IMR-90 (cell line): ENCODE data around the gene UBE2L3. TPM values are rescaled to one million over a fixed set of nuclear protein-coding genes. Genes with fewer than 3 reads are reported as not detected.
"Not testable (repeated sequence)": the region's sequence is repeated elsewhere in the genome, so short reads cannot be mapped to it uniquely, and the experiment has no call there.

Source experiments
- ATAC-seq: fragments of 200-7000 bp; cut with Tn5 transposase; 2 replicates; pipeline ENCODE4 v1.9.1; 2020; ENCODE audit warnings: low read depth, mild to moderate bottlenecking, moderate library complexity
- BruUV-seq: library from RNA; stranded (reverse); fragments of 400-500 nt; replicated peaks from 2 replicates; lab custom pipeline; 2021; lab: Mats Ljungman, UMichigan
- CTCF ChIA-PET: fragments of 300-600 bp; formaldehyde crosslinking; extraction: SDS; loops from one replicate; lab custom pipeline; 2021; ENCODE audit warnings: antibody characterized with exemption; lab: Yijun Ruan, JAX
- POLR2A ChIA-PET: fragments of 300-600 bp; sonication (Branson Sonifier 250); formaldehyde crosslinking; loops from one replicate; lab custom pipeline; 2022; ENCODE audit warnings: antibody characterized with exemption; ENCODE audit not compliant: unreplicated experiment; lab: Charles Lee
- DNase-seq: peaks from one replicate; pipeline ENCODE4 v3.0.0; 2013
- H2AFZ ChIP-seq: replicated peaks from 2 replicates; pipeline ENCODE3; 2013; ENCODE audit warnings: low read length, mild to moderate bottlenecking; ENCODE audit not compliant: poor library complexity
- H2AK5ac ChIP-seq: 2 replicates; pipeline ENCODE4 v1.6.1; 2013; ENCODE audit warnings: low read depth, low read length, inconsistent platforms
- H2AK9ac ChIP-seq: replicated peaks from 2 replicates; pipeline ENCODE3; 2013; ENCODE audit warnings: mild to moderate bottlenecking, low read depth, low read length, moderate library complexity; ENCODE audit not compliant: poor library complexity
- H2BK120ac ChIP-seq: 2 replicates; pipeline ENCODE4 v1.6.1; 2013; ENCODE audit warnings: low read depth, low read length, inconsistent platforms
- H2BK15ac ChIP-seq: 3 replicates; pipeline ENCODE4 v1.6.1; 2013; ENCODE audit warnings: low read depth, low read length, inconsistent platforms
- H2BK20ac ChIP-seq: 2 replicates; pipeline ENCODE4 v1.6.1; 2013; ENCODE audit warnings: low read depth, mild to moderate bottlenecking, inconsistent platforms, low read length, moderate library complexity
- H2BK5ac ChIP-seq: 2 replicates; pipeline ENCODE4 v1.6.1; 2013; ENCODE audit warnings: mild to moderate bottlenecking, low read depth, low read length, inconsistent platforms; ENCODE audit not compliant: poor library complexity, severe bottlenecking
- H3K14ac ChIP-seq: replicated peaks from 2 replicates; pipeline ENCODE4 v1.6.1; 2013; ENCODE audit warnings: low read depth, low read length, inconsistent platforms
- H3K18ac ChIP-seq: 2 replicates; pipeline ENCODE4 v1.6.1; 2013; ENCODE audit warnings: low read depth, low read length, control low read depth
- H3K23ac ChIP-seq: 2 replicates; pipeline ENCODE4 v1.6.1; 2013; ENCODE audit warnings: low read depth, low read length, inconsistent platforms
- H3K27ac ChIP-seq: 2 replicates; pipeline ENCODE4 v1.5.1; 2013; ENCODE audit warnings: mild to moderate bottlenecking, control low read depth, low read length; ENCODE audit not compliant: insufficient read depth
- H3K27me3 ChIP-seq: 2 replicates; pipeline ENCODE4 v1.6.1; 2013; ENCODE audit warnings: low read length; ENCODE audit not compliant: control insufficient read depth, insufficient read depth
- H3K36me3 ChIP-seq: 2 replicates; pipeline ENCODE4 v1.6.1; 2013; ENCODE audit warnings: low read length, mixed read lengths; ENCODE audit not compliant: control insufficient read depth, insufficient read depth
- H3K4ac ChIP-seq: 2 replicates; pipeline ENCODE4 v1.6.1; 2013; ENCODE audit warnings: low read depth, low read length, inconsistent platforms
- H3K4me1 ChIP-seq: 2 replicates; pipeline ENCODE4 v1.6.1; 2013; ENCODE audit warnings: low read length, mixed read lengths; ENCODE audit not compliant: control insufficient read depth, insufficient read depth
- H3K4me2 ChIP-seq: 2 replicates; pipeline ENCODE4 v1.6.1; 2013; ENCODE audit warnings: low read depth, mild to moderate bottlenecking, control low read depth, low read length, moderate library complexity
- H3K4me3 ChIP-seq: 2 replicates; pipeline ENCODE4 v1.5.1; 2013; ENCODE audit warnings: low read depth, mild to moderate bottlenecking, control low read depth, low read length, moderate library complexity; ENCODE audit not compliant: insufficient read depth
- H3K56ac ChIP-seq: 2 replicates; pipeline ENCODE4 v1.6.1; 2013; ENCODE audit warnings: low read length, inconsistent platforms; ENCODE audit not compliant: insufficient read depth; ENCODE audit errors: extremely low read depth
- H3K79me1 ChIP-seq, 2 experiments: 2 replicates each; pipeline ENCODE4 v1.6.1; 2013; ENCODE audit warnings: low read length in 2 of 2, inconsistent platforms in 1 of 2, low read depth in 1 of 2
- H3K9ac ChIP-seq: 2 replicates; pipeline ENCODE4 v1.6.1; 2013; ENCODE audit warnings: low read depth, low read length, control low read depth
- H3K9me1 ChIP-seq: 2 replicates; pipeline ENCODE4 v1.6.1; 2013; ENCODE audit warnings: low read length, inconsistent platforms; ENCODE audit not compliant: insufficient read depth
- H3K9me3 ChIP-seq: 2 replicates; pipeline ENCODE4 v1.6.1; 2013; ENCODE audit warnings: low read length; ENCODE audit not compliant: control insufficient read depth, insufficient read depth
- H4K20me1 ChIP-seq: 2 replicates; pipeline ENCODE4 v1.6.1; 2013; ENCODE audit warnings: low read length, inconsistent platforms; ENCODE audit not compliant: insufficient read depth
- H4K5ac ChIP-seq: 2 replicates; pipeline ENCODE4 v1.6.1; 2013; ENCODE audit warnings: mild to moderate bottlenecking, low read depth, low read length, control low read depth
- H4K8ac ChIP-seq, 2 experiments: 2 replicates each; pipeline ENCODE4 v1.6.1; 2013; ENCODE audit warnings: low read depth in 2 of 2, low read length in 2 of 2, control low read depth in 1 of 2, inconsistent platforms in 1 of 2
- H4K91ac ChIP-seq: 2 replicates; pipeline ENCODE4 v1.6.1; 2013; ENCODE audit warnings: low read depth, low read length, inconsistent platforms; ENCODE audit not compliant: insufficient read depth
- WGBS, 2 experiments: methylation state at CpG; one replicate each; pipeline versions ENCODE4 v1.1.5 to v1.1.7; 2013; ENCODE audit warnings: missing lambda C conversion rate in 2 of 2; ENCODE audit not compliant: insufficient read length in 1 of 2; ENCODE audit errors: extremely low coverage in 2 of 2; 5-methylcytosine and 5-hydroxymethylcytosine counted together
- dilution Hi-C: fragments of 300-500 bp; cut with HindIII; formaldehyde crosslinking; loops from one replicate; pipeline ENCODE4 v1.14.3; 2018; ENCODE audit warnings: low sequenced_read_pairs; ENCODE audit not compliant: unreplicated experiment
- in situ Hi-C: fragments of 300-500 bp; cut with MboI; formaldehyde crosslinking; loops from 3 replicates; pipeline ENCODE4 v1.14.3; 2019; ENCODE audit warnings: low sequenced_read_pairs, inconsistent platforms, mixed read lengths
- intact Hi-C: fragments of 100-400 bp; cut with micrococcal nuclease; formaldehyde crosslinking; loops from 2 replicates; pipeline ENCODE4 v1.10.0; 2022
- polyA plus RNA-seq, 3 experiments: library from polyadenylated mRNA; depleted of rRNA; stranded (reverse); fragments of >200 nt; gene quantifications; 2 replicates each; pipeline ENCODE4 v1.2.3, GENCODE V29; 2012; ENCODE audit warnings: low replicate concordance in 1 of 3
- total RNA-seq: library from RNA; depleted of rRNA; stranded (reverse); fragments of >200 nt; gene quantifications from 2 replicates; pipeline ENCODE4 v1.2.3, GENCODE V29; 2012

The UBE2L3 gene
- total and polyA plus RNA-seq, 2 of the 4 experiments (the other 2 are of a cell fraction), result 29.0 to 72.9 TPM

DNA sequence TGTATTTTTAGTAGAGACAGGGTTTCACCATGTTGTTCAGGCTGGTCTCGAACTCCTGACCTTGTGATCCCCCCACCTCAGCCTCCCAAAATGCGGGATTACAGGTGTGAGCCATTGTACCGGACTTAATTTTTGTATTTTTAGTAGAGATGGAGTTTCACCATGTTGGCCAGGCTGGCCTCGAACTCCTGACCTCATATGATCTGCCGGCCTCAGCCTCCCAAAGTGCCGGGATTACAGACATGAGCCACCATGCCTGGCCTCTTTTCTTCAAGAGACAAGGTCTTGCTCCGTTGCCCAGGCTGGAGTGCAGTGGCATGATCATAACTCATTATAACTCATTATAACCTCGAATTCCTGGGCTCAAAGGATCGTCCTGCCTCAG is 13.1 kb downstream of the UBE2L3 start:
- peaks cover 21% of the 10 kb centered on the region for H3K9me1 ChIP-seq
- H4K91ac ChIP-seq, intact Hi-C loops, H2AFZ ChIP-seq, H3K14ac ChIP-seq, H3K4me2 ChIP-seq, H3K9ac ChIP-seq, BruUV-seq, H3K18ac ChIP-seq, H3K23ac ChIP-seq, H2BK15ac ChIP-seq, POLR2A ChIA-PET, H3K36me3 ChIP-seq, H3K56ac ChIP-seq, CTCF ChIA-PET, H3K4ac ChIP-seq, H3K27ac ChIP-seq, H3K27me3 ChIP-seq, H4K8ac ChIP-seq, H4K5ac ChIP-seq, H2AK9ac ChIP-seq, dilution Hi-C loops, H2BK20ac ChIP-seq, H2BK5ac ChIP-seq, in situ Hi-C loops, ATAC-seq, H3K4me3 ChIP-seq, DNase-seq, H2AK5ac ChIP-seq, H3K9me3 ChIP-seq, H2BK120ac ChIP-seq: not testable (repeated sequence)
- H4K20me1 ChIP-seq, result peaks cover 98% of the 10 kb centered on the region
- peaks cover 28% of the 10 kb centered on the region for H3K4me1 ChIP-seq
- H3K79me1 ChIP-seq, result peaks cover 0 to 46% of the 10 kb centered on the region in 2 experiments; a peak in 3 of 4 replicates
- WGBS, 2 experiments, result 100% methylated on average over 3 of the region's 9 CpGs; no CpG with 5 or more reads in 1 of the 2 experiments

DNA sequence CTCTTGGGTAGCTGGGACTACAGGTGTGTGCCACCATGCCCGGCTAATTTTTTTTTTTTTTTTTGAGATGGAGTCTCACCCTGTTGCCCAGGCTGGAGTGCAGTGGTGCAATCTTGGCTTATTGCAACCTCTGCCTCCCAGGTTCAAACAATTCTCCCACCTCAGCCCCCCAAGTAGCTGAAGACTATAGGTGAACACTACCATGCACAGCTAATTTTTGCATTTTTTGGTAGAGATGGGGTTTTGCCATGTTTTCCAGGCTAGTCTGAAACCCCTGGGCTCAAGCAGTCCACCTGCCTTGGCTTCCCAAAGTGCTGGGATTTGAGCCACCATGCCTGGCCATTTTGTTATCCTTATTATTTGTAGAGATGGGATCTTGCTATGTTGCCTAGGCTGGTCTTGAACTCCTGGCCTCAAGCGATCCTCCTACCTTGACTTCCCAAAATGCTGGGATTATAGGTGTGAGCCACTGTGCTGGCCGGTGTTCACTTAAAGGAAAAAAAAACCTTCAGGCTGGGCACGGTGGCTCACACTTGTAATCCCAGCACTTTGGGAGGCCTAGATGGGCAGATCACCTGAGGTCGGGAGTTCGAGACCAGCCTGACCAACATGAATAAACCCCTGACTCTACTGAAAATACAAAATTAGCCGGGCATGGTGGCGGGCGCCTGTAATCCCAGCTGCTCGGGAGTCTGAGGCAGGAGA is 13.6 kb downstream of the UBE2L3 start:
- DNase-seq, H2BK120ac ChIP-seq, H3K18ac ChIP-seq, H3K27me3 ChIP-seq, H3K4me2 ChIP-seq, H2AFZ ChIP-seq, in situ Hi-C loops, POLR2A ChIA-PET, H2AK9ac ChIP-seq, H3K56ac ChIP-seq, intact Hi-C loops, H3K9me3 ChIP-seq, H4K5ac ChIP-seq, CTCF ChIA-PET, H3K9ac ChIP-seq, H4K91ac ChIP-seq, H2BK15ac ChIP-seq, H2AK5ac ChIP-seq, ATAC-seq, H3K27ac ChIP-seq, H3K4ac ChIP-seq, H3K36me3 ChIP-seq, H2BK20ac ChIP-seq, dilution Hi-C loops, H3K14ac ChIP-seq, H4K8ac ChIP-seq, H3K23ac ChIP-seq, BruUV-seq, H3K4me3 ChIP-seq, H2BK5ac ChIP-seq: not testable (repeated sequence)
- Histone ChIP-seq H3K9me1 (peaks cover 21% of the 10 kb centered on the region), H4K20me1 (peaks cover 98% of the 10 kb centered on the region), H3K4me1 (peaks cover 28% of the 10 kb centered on the region), H3K79me1 (peaks cover 4 to 50% of the 10 kb centered on the region in 2 experiments; a peak in 3 of 4 replicates)
- WGBS, 2 experiments, result no CpG with 5 or more reads among the region's 10 CpGs
